GM19238 (cell line): ENCODE measurements around the gene FAM9B.

ENCODE experiments used
- DNase-seq: peaks from one replicate; pipeline ENCODE4 v3.0.0; 2011; ENCODE audit warnings: low spot score; ENCODE audit not compliant: insufficient read length

Gene FAM9B

DNA sequence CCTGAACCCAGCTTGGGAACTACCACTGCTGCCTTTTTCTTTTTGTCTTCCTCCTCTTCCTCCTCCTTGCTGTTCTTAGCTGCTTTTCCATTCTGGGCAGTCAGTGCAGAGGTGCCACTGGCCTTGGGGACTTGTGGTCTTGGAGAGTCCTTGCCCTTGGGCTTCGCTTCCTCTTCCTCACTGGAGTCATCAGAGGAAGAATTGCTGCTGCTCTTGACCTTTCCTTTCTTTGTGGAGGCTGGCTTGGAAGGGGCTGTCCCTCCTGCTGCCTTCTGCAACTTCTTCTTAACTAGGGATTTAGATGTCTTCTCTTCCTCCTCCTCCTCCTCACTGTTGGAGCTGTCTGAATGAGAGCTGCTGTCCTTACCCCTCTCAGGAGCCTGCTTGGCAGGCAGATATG lies 53.2 kb downstream of the FAM9B start:
- DNase-seq, result no peak
